ENCODE measurements around the gene BAIAP2. TPM values are rescaled to one million over a fixed set of nuclear protein-coding genes. Genes with fewer than 3 reads are reported as not detected.

BAIAP2 gene
- polyA plus RNA-seq, 1 donor from 2014 or later, result 17.5 TPM

GRCh38 chr17:81131486-81132196 is 96.7 kb downstream of the BAIAP2 start:
- Histone ChIP-seq H3K4me3 (ENCODE audit: low read length) (no peak overlapping the region), H4K20me1 (ENCODE audit: insufficient read depth) (no peaks in the 10 kb centered on the region), H3K36me3 (ENCODE audit: insufficient read depth, low read length) (no peaks in the 10 kb centered on the region), H3K27ac (ENCODE audit: low read length) (no peak overlapping the region), H3K27me3 (ENCODE audit: insufficient read depth, low read depth, low read length) (no peaks in the 10 kb centered on the region), H3K79me2 (replicated peaks; ENCODE audit: insufficient read depth, low read length) (no peaks in the 10 kb centered on the region), H3F3A (ENCODE audit: insufficient read depth, low read length, poor library complexity, severe bottlenecking) (no peaks in the 10 kb centered on the region), H3K9ac (ENCODE audit: low read length) (no peak overlapping the region), H3K4me2 (ENCODE audit: low read length) (no peak overlapping the region), H2AFZ (ENCODE audit: low read depth, low read length) (no peak overlapping the region), H3K9me2 (ENCODE audit: insufficient read depth, low read length) (no peaks in the 10 kb centered on the region), H3K9me3 (ENCODE audit: low read length) (no peaks in the 10 kb centered on the region)
- TF ChIP-seq EZH2 (IDR thresholded peaks at IDR 0.05; ENCODE audit: borderline replicate concordance, insufficient read depth, low read length, poor library complexity, severe bottlenecking), result no peak
- TF ChIP-seq TAF1 (IDR thresholded peaks at IDR 0.05; ENCODE audit: low read depth), result no peak
- no peak for TF ChIP-seq REST (IDR thresholded peaks at IDR 0.05; ENCODE audit: borderline replicate concordance)
- TF ChIP-seq POLR2AphosphoS5 (IDR thresholded peaks at IDR 0.05), result no peak
- no peak for TF ChIP-seq MXI1 (conservative IDR thresholded peaks at IDR 0.05; ENCODE audit: poor library complexity, severe bottlenecking)
- no peak for TF ChIP-seq EP300 (conservative IDR thresholded peaks at IDR 0.05; ENCODE audit: poor library complexity, severe bottlenecking)
- TF ChIP-seq RAD21 (conservative IDR thresholded peaks at IDR 0.05), result no peak
- no peak for TF ChIP-seq SMC3 (conservative IDR thresholded peaks at IDR 0.05; ENCODE audit: poor library complexity)
- TF ChIP-seq CTCF (IDR thresholded peaks at IDR 0.05; ENCODE audit: poor library complexity, severe bottlenecking), result no peak

- Histone ChIP-seq H3K27me3 (ENCODE audit: insufficient read depth, low read depth, low read length) (no peaks in the 10 kb centered on the region), H3K4me3 (ENCODE audit: low read length) (no peak overlapping the region), H3K79me2 (replicated peaks; ENCODE audit: insufficient read depth, low read length) (no peaks in the 10 kb centered on the region), H3K9ac (ENCODE audit: low read length) (no peak overlapping the region), H2AFZ (ENCODE audit: low read depth, low read length) (no peak overlapping the region), H3K4me2 (ENCODE audit: low read length) (no peak overlapping the region), H3F3A (ENCODE audit: insufficient read depth, low read length, poor library complexity, severe bottlenecking) (no peaks in the 10 kb centered on the region), H3K36me3 (ENCODE audit: insufficient read depth, low read length) (no peaks in the 10 kb centered on the region), H3K9me3 (ENCODE audit: low read length) (no peaks in the 10 kb centered on the region), H3K27ac (ENCODE audit: low read length) (no peak overlapping the region), H3K9me2 (ENCODE audit: insufficient read depth, low read length) (no peaks in the 10 kb centered on the region), H4K20me1 (ENCODE audit: insufficient read depth) (no peaks in the 10 kb centered on the region)
- TF ChIP-seq EP300 (conservative IDR thresholded peaks at IDR 0.05; ENCODE audit: poor library complexity, severe bottlenecking) (no peak), MXI1 (conservative IDR thresholded peaks at IDR 0.05; ENCODE audit: poor library complexity, severe bottlenecking) (no peak), REST (IDR thresholded peaks at IDR 0.05; ENCODE audit: borderline replicate concordance) (no peak), SMC3 (conservative IDR thresholded peaks at IDR 0.05; ENCODE audit: poor library complexity) (no peak), EZH2 (IDR thresholded peaks at IDR 0.05; ENCODE audit: borderline replicate concordance, insufficient read depth, low read length, poor library complexity, severe bottlenecking) (no peak), CTCF (IDR thresholded peaks at IDR 0.05; ENCODE audit: poor library complexity, severe bottlenecking) (no peak), RAD21 (conservative IDR thresholded peaks at IDR 0.05) (no peak), TAF1 (IDR thresholded peaks at IDR 0.05; ENCODE audit: low read depth) (no peak), POLR2AphosphoS5 (IDR thresholded peaks at IDR 0.05) (no peak)
Measured at GRCh38 chr17:81132197-81132540, 97.2 kb downstream of the BAIAP2 start.
